CMK (cell line): ENCODE data around the gene PTDSS2.
"Not testable (repeated sequence)": the region's sequence is repeated elsewhere in the genome, so short reads cannot be mapped to it uniquely, and the experiment has no call there.

Experiments used
- DNase-seq: peaks from one replicate; pipeline ENCODE4 v3.0.0-alpha.2; 2010; ENCODE audit warnings: low read depth

PTDSS2 gene

GRCh38 chr11:414318-414857, 35.7 kb upstream of the PTDSS2 start:
- no peak for DNase-seq

- no peak for DNase-seq
Measured at GRCh38 chr11:415640-416041, 34.4 kb upstream of the PTDSS2 start.

DNA sequence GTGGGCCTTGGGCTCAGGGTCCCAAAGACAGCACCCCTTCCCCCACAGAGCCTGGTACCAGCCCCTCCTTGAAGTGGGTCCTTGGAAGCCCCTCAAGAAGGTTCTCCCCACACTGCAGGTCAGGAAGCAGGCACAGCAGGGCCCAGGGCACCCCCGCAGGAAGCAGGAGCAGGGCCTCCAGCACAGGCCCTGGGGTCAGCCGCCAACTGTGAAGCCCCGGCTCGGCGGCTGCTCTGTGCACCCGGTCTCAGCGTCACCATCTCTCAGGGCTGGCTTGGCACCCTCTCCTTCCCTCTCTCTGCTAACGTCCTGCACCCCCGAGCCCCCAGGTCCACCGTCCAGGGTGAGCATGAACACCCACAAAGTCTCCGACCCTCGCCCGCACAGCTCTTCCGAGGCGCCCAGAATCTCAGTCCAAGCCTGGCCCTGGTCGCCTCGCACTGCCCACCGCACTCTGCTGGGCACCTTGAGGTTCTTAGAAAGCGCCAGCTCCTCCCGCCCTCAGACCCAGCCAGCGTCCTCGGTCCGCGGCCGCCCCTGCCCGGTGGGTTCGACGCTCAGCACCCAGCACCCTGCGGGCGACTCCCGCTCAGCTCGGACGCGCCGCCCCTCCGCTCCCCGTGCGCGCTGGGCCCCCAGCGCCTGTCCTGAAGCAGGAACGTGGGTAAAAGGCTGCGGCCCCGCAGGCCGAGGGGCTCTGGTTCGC, 33.9 kb upstream of the PTDSS2 start:
- DNase-seq: no peak

GRCh38 chr11:416757-417621, 33.1 kb upstream of the PTDSS2 start:
- no peak for DNase-seq

DNA sequence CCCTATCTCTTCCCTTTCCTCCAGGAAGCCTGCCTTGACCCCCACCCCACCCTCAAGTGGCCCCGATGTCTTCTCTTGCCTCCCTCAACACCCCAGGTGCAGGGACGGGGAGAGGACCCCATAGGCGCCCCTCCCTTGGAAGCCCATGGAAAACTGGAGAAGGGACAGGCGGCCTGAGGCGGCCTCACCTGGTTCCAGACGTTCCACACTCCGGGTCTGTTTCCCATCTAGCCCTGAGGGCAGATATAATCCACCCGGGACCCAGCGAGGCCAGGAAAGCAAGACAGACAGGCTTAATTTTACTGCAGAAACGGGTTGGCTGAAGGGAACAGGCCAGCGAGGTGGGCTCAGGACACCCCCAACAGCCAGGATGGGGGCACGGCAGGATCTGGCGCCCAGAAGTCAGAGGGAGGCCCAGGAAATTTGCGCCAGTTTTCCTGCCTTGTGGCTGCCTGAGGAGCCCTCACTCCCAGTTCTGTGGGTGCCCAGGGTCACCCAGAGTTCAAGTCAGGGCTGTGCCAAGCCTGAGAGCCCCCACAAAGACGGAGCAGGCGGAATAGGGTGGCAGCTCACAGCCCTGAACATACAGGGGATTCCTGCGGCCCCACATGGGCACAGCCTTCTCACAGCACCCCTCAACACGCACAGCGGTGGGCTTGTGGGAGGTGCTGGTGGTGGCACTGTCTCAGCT, 32.3 kb upstream of the PTDSS2 start:
- DNase-seq: no peak

GRCh38 chr11:418343-419247, 31.5 kb upstream of the PTDSS2 start:
- DNase-seq: no peak

DNA sequence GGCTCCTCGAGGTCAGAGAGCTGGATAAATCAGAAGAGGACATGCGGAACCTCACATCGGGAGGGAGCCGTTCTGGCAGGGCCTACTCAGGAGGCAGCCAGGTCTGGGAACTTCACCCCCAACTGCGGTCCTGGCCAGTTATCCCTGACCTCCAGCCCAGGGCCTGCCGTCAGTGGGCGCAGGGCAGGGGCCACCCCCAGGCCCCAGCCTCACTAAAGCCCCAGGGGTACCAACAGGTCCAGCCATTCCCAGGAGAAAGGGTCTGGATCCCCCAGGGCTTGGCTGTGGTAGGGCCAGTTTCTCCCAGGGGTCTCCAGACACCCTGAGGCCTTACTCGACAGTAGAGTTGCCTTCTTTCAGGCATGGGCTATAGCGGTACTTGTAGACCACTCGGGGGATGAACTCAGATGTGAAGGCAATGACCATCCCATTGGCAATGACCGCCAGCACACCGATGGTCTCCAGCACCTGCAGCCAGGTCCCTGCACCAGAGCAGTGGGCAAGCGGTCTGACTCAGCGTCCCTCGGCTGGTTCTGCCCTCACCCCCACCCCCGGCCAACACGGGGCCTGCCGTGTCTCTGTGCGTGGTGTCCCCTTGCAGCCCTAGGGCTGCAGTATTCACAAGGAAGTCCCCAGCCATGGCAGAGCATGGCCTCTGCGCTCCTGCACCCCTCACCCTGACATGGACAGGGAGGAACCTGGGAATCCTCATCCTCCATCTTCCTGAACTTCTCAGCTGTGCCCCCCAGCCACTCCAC, 30.7 kb upstream of the PTDSS2 start:
- no peak for DNase-seq

- DNase-seq: no peak
Measured at GRCh38 chr11:420054-420910, 29.8 kb upstream of the PTDSS2 start.

- DNase-seq: no peak
Measured at GRCh38 chr11:420911-421321, 29.2 kb upstream of the PTDSS2 start.

GRCh38 chr11:422249-422656, 27.8 kb upstream of the PTDSS2 start:
- DNase-seq: no peak

DNA sequence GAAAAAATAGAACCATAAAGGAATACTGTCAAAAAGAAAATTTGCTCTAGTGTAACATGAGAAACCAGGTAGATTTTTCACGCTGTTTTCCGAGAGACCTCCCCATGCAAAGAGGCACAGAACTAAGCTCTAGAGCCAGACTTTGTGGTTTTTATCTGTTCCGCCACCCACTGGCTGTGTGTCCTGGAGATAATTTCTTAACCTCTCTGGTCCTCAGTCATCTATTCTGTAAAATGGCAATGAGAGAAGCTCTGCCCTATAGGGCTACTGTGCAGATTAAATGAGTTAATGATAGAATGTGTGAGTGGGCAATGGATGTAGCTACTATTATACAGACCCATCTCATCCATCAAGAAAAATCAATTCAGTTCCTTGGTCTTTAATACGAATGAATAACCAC, 25.8 kb upstream of the PTDSS2 start:
- DNase-seq: no peak

- not testable (repeated sequence) for DNase-seq
Measured at GRCh38 chr11:424766-425165, 25.3 kb upstream of the PTDSS2 start.

GRCh38 chr11:425301-425700, 24.8 kb upstream of the PTDSS2 start:
- no peak for DNase-seq

DNA sequence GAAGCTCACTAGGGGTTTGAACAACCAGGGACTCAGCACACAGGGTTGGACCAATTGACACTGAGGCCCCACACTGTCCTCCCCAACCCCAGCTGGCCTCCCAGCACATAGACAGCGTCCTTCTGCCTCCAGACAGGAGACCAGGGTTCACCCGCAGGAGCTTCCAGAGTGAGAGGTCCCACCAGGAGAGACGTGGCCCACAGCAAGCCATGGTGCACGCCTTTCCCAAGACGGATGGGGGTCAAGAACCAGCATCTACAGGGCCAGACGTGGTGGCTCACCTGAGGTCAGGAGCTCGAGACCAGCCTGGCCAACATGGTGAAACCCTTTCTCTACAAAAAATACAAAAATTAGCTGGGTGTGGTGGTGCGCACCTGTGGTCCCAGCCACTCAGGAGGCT, 23.2 kb upstream of the PTDSS2 start:
- DNase-seq: no peak

- no peak for DNase-seq
Measured at GRCh38 chr11:428295-428694, 21.8 kb upstream of the PTDSS2 start.

DNA sequence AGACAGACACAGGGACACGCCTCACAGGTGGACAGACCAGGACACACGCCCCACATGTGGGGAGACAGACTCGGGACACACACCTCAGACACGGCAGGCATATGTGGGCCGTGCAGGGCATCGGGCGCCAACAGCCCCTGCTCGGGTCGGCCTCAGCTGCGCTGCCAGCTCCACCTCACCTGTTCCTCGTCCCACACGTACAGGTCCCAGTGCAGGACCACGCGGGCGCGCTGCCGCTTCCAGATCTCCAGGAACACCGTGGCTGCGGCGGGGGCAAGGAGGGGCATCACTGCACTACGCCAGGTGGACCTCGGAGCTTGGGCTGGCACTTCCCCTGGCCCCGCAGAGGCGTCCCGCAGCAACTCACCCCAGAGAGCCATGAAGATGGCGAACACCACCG, 20.7 kb upstream of the PTDSS2 start:
- no peak for DNase-seq

DNA sequence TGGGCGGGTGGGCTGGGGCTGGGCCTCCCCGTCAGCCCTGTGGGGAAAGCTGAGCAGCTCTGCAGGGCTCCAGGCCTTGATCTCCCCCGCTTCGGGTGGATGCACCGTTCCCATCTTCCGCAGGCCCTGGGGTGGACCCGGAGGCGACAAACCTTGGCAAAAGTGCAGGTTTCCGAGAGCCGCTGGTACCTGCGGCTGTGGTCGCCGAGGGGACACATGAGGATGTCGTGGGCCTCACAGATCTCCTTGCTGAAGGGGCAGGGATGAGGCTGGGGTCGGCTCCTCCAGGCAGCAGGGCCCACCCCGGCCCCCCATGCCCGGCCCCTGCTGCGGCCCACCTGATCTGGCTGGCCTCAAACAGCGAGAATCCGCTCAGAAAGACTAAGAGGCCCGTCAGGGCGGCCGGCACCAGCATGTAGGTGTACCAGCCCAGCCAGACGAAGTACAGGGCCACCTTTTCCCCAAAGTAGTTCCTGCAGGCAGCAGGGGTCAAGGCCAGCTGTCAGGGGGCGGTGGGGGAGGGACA, 20.1 kb upstream of the PTDSS2 start:
- DNase-seq: no peak

DNA sequence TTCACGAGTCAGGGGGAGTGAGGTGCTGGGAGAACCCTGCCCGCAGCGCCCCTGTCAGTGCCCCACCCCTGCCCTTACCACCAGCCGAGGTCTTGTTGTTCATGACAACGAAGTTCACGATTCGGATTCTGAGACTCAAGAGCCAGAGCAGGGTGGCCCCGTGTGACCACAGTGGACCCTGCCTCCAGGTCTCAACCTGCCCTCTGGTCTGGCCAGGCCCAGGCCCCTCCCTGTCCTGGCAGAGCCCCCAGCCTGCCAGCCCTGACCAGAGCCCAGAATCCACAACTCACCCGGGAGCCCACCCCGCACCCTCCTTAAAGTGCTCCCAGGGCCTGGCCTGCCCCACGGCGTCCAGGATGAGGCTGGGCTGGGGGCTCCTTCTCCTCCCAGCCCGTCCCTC, 18.2 kb upstream of the PTDSS2 start:
- no peak for DNase-seq

DNA sequence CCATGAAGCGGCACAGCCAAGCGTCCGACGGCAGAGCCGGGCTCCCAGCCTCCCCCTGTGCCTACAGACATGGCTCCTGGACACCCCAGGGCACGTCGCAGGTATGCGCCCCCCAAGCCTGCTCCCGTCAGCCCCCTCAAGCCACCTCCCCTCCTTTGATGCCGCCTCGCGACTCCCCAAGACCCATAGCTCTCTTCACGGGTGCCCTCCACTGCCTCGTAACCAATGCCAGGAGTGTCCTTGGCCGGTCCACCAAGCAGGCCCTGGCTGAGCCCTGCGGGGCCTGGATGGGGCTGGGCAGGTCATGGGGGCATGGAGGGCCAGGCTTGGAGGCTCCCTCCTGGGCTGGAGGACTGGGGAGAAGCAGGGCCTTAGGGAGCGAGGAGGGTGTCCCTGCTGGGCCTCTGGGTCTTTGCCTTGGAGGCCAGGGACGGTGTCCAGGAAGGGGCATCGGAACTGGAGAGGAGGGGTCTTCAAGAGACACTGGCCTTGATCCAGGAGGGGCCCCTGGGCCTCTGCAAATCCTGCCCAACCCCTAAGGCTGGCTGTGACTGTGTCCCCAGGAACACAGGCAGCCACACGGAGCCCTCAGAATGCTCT, 17.5 kb upstream of the PTDSS2 start:
- no peak for DNase-seq
